NCI-H1417 treated with DMSO at 0.1 percent for 48 hours (cell line): Measurements from ENCODE around the gene DBN1.
A peak's percentile ranks its signal among the peaks of the same experiment; 100 is the strongest.

Source experiments
- DNase-seq: peaks from one replicate; lab custom pipeline; 2025; lab: John Stamatoyannopoulos, UW

DBN1 gene

DNA sequence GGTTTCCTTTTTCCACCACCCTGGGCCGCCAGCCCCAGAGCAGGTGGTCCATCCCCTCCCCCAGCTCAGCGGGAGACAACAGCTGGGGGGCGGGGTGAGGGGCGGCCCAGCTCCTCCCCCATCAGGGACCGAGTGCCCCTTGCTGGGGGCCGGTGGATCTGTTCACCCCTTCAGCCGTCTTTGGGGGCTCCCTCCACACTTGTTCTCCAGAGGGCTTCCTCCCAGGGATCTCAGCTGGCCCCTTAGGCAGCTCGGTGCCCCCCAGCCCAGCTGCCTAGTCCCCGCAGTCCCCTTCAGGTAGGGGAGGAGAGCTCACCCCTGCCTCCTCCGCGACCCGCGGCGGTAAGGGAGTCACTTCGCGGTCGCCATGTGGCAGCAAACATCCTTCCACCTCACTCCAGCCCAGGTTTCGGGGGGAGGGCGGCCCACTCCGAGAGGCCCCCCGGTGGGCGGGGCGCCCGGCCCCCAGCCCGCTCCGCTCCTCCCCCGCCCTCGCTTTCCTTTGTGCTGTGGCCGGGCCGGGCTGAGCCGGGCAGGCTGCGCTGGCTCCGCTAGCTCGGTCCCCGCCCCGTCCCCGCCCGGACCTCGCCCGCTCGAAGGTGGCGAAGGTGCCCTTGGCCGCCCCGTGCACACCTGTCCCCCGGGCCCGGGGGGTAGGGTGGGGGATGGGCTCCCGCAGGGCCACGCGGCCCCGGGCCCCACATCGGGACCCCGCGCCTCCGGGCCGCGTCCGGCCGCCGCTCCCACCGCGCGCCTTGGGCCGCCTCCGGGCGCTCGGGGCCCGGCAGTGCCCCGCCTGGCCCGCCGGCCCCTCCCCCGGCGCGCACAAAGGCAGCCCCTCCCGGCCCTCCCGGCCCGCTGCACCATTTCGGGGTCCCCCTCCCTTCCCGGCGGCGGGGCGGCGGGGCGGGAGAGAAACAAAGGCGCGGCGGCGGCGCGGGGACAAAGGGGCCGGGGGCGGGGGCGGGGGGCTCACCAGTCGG, 683 bp downstream of the DBN1 start:
- DNase-seq = no peak

DNA sequence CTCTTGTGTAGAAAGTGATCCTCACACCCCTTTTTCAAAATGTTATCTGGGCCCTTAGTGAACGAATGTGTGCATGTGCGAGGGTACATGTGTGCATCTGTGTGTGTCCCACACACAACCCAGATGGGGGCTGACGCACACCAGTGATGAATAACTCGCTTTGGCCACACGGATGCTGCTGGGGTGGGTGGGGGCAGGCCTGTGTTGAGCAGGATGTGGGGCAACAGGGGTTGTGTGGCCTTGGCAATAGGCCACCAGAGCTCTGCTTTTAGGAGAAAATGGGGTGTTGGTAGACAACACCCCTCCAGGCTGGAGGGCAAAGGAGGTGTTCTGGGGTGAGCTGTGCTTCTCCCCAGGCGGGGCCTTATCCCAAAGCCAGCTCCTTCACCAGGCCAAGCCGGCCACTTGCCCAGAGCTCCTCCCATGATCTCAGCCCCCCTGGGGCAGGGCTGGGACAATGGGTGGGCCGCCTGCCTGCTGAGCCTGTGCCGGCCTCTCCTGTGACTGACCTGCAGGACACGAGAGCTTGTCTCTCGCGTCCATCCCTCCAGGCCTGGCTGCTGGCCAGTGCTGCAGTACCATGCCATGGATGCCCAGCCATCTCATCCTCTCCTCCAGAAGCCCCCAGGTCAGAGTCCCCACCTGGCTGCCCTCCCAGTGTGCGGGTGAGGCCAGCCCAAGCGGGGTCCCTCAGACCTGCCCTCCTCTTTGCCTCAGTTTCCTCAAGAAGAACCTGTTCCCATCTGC, 1.7 kb downstream of the DBN1 start:
- no peak for DNase-seq

DNA sequence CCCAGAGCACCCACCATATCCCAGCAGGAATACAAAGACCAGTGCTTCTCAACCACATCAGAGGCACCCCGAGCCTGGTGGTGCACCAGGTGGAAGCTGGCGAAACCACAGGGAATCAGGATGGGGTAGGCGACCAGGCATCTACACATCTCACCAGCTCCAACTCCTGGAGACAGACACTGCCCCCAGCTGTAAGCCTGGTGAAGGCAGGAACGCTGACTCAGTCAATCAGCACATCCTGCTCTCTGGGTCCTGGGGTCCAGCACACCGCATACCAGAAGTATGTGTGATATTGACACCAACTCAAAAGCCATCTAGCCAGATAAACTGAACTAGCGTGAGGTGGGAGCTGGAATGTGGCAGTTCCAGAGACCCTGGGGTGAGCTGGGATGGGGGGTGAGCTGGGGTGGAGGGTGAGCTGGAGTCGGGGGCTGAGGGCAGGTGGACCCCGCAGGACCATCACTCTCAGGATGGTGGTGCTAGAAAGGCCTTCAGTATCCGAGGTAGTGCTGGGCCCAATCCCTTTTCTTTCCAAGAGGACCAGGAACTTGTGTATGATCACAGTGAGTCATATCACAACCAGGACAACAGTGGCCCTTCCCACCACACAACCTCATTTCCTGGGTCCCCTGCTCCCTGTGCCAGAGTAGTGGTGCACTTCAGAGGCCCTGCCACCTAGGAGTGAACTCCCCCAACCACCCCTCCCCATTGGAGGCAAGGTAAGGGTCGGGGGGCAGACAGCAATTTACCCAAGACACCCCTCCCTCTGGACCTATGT, 2.5 kb downstream of the DBN1 start:
- DNase-seq = no peak

DNA sequence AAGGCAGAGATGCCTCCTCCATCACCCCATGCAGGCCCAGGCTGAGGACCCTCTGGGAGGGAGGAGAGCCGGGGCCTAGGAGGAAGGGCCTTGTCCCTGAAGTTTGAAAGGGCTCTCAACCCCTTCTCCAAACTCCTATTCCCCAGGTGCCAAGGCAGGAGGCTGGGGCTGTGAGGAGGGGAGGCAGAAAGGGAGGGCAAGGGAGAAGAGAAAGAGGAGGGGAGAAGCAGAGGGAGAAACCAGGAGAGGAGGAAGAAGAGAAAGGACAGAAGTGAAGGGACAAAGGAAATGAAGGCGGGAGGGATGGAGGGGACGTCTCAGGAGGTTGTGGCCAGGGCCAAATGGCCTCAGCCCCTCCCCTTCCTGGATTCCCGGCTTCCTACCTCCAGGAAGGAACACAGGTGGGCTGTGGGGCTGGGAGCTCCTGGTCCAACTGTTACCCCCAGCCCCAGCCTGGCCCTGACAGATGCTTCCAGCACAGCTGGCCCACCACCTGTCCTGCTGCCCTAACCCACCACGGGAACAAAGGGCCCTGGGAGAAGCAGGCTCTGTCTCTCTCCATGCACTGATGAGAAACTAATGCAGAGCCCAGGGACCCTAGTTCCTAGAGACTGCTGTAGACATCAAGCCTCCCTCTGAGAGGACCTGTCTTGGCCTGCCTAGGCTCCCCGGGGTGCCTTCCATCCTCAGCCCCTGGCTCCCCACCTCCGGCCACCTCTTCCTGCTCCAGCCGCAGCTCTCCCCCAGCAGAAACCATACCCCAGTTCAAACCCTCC, 3.5 kb downstream of the DBN1 start:
- no peak for DNase-seq

DNA sequence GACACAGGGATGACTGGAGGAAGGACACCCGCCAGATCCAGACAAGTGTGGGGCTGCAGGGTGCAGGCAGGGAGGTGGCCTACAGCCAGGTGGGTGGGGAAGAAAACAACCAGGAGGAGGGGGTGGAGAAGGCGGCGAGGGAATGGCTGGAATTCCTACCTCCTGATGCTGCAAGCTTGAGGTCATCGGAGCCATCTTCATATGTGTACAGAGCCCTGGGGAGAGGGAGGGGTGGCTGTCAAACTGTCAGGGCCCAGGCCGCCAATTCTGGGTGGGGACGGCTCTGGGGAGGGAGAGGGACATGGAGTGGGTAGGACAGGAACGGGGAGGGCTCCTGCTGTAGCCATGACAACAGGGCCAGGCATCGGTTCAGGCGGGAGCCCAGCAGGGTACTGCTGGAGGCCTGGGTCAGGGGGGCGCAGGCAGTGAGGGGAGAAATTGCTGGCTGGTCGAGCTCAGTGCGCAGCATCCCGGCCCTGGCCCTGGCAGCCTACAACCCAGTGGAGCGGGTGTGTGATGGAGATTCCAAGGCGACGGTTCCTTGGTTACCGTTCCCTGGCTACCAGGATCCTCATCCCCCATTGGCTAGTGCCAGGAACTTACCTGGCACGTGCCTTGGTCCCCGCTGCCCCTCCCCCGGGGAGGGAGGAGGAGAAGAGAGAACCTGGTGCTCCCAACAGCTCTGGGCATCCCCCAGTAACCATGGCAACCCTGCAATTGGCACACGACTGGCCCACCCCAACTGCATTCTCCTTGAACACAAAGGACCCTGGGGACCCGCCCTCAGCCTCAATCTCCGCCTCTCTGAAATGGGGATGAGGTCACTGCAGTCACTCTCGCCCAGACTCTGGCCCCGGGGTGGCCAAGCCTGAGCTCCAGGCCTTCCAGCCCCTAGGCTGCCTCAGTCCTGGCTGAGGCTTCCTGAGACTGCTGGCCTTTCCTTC, 4.5 kb downstream of the DBN1 start:
- no peak for DNase-seq

DNA sequence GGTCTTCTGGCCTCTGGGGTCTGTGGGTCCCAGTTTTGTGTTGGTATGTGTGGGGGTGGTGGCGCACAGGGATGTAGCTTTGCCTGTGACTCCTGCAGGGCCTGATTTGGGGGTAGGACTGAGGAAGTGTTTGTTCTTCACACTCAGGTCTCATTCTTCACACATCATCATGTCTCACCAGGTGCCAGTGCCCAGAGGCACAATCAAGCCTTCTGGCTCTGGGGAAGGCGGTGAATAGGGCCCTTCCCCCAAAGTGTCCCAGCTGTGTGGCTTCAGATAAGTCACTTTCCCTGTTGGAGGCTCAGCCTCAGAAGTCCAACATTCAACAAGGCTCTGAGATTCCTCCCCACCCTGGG, 5.1 kb downstream of the DBN1 start:
- no peak for DNase-seq

DNA sequence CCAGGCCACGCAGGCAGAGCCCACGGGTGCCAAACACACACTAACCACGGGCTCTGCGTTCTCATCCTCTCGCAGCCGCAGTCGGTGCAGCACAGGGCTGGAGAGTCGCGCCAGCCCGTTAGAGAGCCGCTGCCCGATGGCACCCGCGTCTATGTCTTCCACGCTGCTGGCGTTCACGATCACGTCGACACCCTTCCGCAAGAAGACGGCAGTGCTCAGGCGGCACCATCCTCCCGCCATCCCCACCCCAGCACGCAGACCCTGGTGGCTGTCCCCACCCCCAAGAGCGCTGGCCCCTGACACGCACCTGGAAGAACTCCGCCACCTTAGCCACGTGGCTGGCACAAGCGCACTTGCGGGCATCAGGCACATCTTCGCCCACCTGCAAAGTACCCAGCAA, 6.0 kb downstream of the DBN1 start:
- DNase-seq = no peak

DNA sequence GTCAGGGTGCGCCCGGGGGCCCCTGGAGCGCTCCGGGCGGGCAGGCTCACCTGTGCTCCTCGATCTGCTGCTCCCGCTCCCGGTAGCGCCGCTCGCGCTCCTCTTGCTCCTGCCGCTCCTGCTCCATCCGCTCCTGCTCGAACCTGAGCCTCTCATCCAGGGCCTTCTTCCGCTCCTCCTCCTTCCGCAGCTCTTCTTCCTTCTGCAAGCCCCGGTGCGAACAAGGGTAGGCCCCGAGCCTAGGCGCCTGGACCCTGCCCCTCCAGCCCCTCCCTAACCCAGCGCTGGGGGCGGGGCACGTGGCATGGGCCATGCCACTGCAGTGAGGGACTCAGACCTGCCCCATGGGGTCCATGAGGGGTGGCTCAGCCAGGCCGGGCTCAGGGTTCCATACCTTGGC, 6.6 kb downstream of the DBN1 start:
- no peak for DNase-seq

DNA sequence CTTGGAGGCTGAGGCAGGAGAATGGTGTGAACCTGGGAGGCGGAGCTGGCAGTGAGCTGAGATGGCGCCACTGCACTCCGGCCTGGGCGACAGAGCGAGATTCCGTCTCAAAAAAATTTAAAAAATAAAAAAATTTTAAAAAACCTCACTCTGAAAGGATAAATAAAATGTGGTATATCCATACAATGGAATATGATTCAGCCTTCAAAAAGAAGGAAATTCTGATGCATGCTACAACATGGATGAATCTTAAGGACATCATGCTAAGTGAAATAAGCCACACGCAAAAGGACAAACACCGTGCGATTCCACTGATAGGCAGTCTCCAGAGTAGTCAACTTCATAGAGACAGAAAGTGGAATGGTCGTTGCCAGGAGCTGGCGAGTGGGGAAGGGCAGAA, 8.4 kb downstream of the DBN1 start:
- DNase-seq = no peak

DNA sequence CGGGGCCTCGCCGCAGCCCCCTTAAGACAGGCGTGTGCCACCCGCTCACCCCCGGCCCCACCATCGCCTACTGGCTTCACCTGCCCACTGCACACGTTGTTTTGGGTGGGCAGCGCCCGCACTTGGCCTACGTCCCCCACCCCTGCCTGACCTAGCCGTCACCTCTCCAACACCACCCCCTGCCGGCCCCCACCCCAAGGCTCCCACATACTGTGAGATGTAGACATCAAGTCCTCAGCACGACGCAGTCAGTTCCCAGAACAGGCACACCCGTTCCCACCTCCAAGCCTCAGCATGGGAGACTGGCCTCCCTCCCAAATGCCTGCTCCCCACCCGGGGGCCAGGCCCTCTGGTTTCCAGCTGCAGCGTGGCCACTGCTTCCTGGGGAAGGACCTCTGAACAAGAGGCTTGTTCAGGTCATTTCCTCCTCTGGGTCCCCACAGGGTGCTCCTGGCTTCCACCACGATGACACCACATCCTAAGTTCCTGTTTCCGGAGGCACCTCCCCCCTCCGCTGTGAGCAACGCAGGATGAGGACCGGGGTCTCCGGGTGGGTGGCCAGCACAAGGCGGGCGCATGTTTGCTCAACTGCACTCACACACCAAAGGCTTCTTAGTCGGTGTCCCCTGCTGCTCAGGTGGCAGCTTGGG, 11.3 kb downstream of the DBN1 start:
- DNase-seq = no peak

DNA sequence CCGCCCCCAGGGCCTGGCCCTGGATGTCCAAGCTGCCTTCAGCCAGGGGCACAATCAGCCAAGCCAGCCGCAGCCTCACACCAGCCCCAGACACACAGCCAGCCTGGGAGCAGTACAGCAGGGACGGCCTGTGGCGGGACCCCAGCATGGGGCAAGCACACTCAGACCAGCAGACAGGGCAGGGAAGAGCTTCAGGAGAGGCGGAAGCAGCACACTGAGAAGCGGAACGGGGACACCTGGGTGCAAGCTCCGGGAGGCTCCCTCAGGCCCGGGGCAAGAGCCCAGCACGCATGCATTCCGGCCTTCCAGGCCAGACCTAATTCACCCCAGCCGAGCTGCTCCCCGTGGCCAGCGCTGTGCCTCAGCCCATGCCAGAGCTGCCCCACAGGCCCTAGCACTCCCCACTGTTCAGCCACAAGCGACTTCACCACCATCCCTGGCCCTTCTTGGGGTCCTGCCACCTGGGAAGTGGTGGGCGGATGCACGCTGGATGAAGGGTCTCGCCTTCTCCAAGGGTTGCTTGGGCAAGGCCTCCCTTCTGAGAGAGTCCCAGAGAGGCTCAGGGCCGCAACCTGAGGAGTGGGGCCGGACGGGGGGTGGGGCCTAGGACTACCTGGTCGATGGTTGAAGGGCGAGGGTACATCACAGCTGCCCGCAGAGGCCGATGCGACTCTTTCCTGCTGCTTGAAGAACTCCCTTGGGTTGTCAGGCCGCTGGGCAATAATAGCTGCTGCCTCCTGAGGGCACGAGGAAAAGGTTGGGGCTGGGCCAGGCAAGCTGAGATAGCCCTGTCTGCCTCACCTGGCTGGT, 13.4 kb downstream of the DBN1 start:
- no peak for DNase-seq

DNA sequence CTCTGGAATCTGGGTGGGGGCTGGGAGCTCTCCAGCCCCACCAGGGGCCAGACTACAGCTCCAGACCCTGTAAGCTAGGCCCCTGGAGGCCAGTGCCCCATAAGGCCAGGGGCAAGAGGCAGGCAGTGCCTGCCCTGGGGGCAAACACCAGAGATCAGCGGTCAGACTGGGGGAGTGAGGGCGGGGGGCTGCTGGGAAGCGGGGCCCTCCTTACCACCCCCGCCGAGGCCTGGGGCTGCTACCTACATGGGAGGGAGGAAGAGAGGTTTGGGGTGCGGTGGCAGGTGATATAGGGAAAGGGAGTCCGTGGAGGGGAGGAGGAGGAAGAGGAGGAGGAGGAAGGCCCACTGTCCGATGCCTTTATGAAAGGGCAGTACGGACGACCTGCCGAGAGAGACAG, 14.1 kb downstream of the DBN1 start:
- DNase-seq = no peak

DNA sequence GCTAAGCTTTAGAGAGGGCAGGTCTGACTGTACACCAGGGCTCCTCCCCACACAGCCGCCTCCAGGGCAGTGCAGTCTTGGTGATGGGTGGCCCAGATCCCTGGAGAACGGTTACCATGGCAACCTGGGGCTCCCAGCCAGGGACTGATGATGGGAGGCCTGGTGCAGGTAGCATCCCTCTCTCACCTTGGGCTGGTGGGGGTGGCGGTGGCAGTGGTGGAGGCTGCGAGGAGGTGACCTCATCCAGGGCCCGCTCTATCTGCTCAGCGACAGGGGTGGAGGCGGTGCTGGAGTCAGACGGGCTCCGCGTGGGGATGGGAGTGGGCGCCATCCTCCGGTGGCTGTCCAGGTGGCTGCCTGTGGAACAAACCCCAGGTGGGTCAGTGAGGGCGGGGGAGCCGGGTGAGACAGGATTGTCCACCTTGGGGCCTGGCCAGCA, 14.5 kb downstream of the DBN1 start:
- no peak for DNase-seq

DNA sequence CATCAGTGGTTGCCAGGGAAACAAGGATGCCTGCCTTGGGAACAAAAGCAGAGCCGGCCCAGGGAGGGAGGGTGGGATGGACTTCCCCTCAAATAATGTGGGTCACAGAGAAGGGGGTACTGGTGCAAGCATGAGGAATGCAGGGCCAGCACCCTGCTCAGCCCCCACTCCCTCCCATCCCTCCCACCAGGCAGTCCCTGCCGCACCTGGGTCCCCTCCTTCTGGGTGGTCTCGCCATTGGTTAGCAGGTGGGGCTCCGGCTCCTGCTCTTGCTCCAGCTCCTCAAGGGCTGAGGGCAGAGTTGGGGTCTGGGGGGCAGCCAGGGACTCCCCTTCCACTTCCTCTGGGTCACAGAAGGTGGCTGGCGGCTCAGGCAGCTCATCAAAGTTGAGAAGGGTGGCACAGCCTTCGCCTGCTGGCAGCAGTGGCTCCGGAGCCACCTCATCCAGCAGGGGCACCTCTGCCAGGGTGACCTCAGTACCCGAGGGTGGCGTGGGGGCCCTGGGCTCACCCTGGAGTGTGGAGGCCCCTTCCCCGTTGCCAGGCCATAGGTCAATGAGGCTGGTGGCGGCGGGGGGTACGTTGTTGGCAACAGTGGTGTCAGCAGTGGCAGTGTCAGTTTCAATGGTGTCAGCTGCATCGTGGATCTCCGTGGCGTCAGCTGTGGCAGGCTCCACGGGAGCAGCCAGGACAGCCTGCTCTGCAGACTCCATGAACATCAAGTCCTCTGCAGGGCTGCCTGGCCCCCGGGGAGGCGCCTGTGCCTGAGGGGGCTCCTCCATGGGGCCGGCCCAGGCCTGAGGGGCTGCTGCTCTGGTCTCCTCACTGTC, 15.4 kb downstream of the DBN1 start:
- no peak for DNase-seq

DNA sequence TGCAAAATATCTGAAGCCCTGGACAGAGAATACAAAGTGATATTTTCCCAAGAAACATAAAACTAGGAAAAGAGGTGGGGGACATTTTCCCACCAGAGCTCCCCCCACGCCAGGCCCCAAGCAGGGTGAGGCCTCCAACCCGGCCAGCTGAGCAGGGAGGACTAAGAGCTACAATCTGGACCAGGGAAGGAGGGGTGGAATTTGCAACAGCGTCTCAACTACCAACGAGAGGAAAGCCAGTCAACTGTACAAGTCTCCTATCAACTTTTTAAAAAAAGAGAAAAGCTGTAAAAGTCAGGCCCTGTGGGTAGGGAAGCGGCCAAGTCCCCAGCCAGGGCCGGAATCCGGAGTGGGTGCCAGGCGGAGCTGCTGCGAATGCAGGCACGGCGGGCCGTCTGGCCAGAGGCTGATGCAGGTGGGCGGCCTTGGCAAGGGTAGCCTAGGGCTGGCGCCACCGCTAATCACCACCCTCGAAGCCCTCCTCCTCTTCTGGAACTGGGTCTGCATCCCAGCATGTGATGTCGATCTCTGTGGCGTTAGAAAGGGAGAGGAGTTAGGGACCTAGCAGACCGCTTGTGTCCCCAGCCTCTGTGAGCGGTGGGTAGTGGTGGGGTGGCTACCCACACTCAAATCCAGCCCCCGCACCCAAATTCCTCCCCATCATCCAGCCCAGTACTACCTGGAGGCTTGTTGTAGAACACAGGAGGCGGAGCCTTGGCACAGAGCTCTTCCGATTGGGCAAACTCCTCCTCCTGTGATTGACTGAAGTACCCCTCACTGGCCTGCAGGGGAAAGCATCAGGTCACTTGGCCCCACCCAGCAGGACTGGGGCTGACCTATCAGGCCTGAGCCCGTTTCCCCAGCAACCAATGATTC, 16.2 kb downstream of the DBN1 start:
- peak; percentile 56 for DNase-seq

DNA sequence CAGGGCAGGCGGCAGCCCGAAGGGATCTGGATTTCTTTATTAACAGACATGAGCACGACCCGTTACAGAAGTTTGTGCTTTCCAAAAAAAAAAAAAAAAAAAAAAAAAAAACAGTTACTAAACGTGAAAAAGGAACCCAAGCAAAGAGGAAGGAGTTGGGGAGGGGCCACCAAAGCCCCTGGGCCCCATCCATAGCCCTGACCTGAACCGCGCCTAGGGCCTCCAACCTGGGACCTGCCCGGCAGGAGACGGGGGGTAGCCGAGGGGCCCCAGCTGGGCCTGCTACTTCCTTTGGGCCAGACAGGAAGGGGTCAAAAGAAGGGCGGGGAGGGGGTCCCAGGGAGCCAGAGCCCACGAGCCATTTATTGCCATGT, 16.9 kb downstream of the DBN1 start:
- no peak for DNase-seq
